ENCODE measurements around the gene RBP2.

GRCh38 chr3:139480585-139480984 lies 4.3 kb upstream of the RBP2 start:
- TF ChIP-seq POLR2A (IDR thresholded peaks at IDR 0.05), result no peak
- no peak for TF ChIP-seq CTCF (IDR thresholded peaks at IDR 0.05)
